ACC112 (cell line): Measurements from ENCODE around the gene CPT1A.

Experiments used
- H2AFZ ChIP-seq: fragments of 200-600 bp; sonication (generic); one replicate; pipeline ENCODE4 v1.6.0; 2017; ENCODE audit warnings: antibody characterized with exemption, low read length; ENCODE audit not compliant: unreplicated experiment
- H3K27ac ChIP-seq: fragments of 200-600 bp; sonication (generic); 2 replicates; pipeline ENCODE4 v1.5.1; 2014; ENCODE audit warnings: low read depth, mild to moderate bottlenecking, antibody characterized with exemption, low read length, moderate library complexity
- H3K27me3 ChIP-seq: fragments of 200-600 bp; sonication (generic); 2 replicates; pipeline ENCODE4 v1.6.1; 2014; ENCODE audit warnings: mild to moderate bottlenecking, antibody characterized with exemption, low read length, moderate library complexity, mixed read lengths; ENCODE audit not compliant: insufficient read depth
- H3K36me3 ChIP-seq: fragments of 200-600 bp; sonication (generic); 2 replicates; pipeline ENCODE4 v1.6.1; 2016; ENCODE audit warnings: mild to moderate bottlenecking, antibody characterized with exemption, low read length, moderate library complexity, mixed read lengths; ENCODE audit not compliant: insufficient read depth
- H3K4me1 ChIP-seq: fragments of 200-600 bp; sonication (generic); one replicate; pipeline ENCODE4 v1.6.1; 2016; ENCODE audit warnings: low read length, mixed read lengths; ENCODE audit not compliant: insufficient read depth, unreplicated experiment, control insufficient read depth
- H3K4me3 ChIP-seq: fragments of 200-600 bp; sonication (generic); 2 replicates; pipeline ENCODE4 v1.5.1; 2014; ENCODE audit warnings: mild to moderate bottlenecking, low read depth, low read length
- H3K79me2 ChIP-seq: fragments of 200-600 bp; sonication (generic); one replicate; pipeline ENCODE4 v1.6.0; 2016; ENCODE audit warnings: low read length; ENCODE audit not compliant: control insufficient read depth, unreplicated experiment, insufficient read depth

Gene CPT1A

GRCh38 chr11:68741463-68741862 is 100.3 kb downstream of the CPT1A start:
- Histone ChIP-seq H3K36me3 (no peaks in the 10 kb centered on the region), H3K4me3 (no peak overlapping the region)

GRCh38 chr11:68735646-68736045 is 106.1 kb downstream of the CPT1A start:
- H3K27me3 ChIP-seq: peaks cover 70% of the 10 kb centered on the region
- no peaks in the 10 kb centered on the region for H3K4me1 ChIP-seq
- H3K27ac ChIP-seq: no peak overlapping the region
- no peaks in the 10 kb centered on the region for H3K36me3 ChIP-seq
- no peaks in the 10 kb centered on the region for H3K79me2 ChIP-seq
- no peak overlapping the region for H2AFZ ChIP-seq
- no peak overlapping the region for H3K4me3 ChIP-seq

More at GRCh38 chr11:68741463-68741862, 100.3 kb downstream of the CPT1A start:
- no peaks in the 10 kb centered on the region for H3K4me1 ChIP-seq
- no peak overlapping the region for H3K27ac ChIP-seq
- peaks cover 17% of the 10 kb centered on the region for H3K27me3 ChIP-seq
- no peaks in the 10 kb centered on the region for H3K79me2 ChIP-seq
- no peak overlapping the region for H2AFZ ChIP-seq

DNA sequence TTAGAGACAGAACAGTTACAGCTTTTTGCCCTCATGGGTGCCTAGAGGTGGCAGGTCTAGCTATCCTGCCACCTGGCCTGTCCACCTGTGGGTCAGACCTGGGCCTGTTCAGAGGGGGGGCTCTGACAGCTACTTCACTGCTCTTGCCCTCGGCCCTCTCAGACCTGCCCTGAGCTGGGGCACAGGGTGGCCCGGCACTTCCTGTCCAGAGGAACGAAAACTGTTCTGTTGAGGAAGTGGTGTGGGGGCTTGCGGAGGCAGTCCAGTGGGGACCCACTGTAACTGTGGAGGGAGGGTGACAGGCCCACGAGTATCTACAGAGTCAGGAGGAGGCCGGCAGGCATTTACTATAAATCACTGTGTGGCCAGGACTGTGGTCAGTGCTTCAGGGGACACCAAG is 106.6 kb downstream of the CPT1A start:
- H3K4me1 ChIP-seq: no peaks in the 10 kb centered on the region
- H3K36me3 ChIP-seq: no peaks in the 10 kb centered on the region
- H2AFZ ChIP-seq: no peak overlapping the region
- H3K27me3 ChIP-seq: peaks cover 69% of the 10 kb centered on the region
- no peak overlapping the region for H3K27ac ChIP-seq
- no peaks in the 10 kb centered on the region for H3K79me2 ChIP-seq
- H3K4me3 ChIP-seq: no peak overlapping the region

GRCh38 chr11:68734111-68734510 is 107.6 kb downstream of the CPT1A start:
- Histone ChIP-seq H3K79me2 (no peaks in the 10 kb centered on the region), H3K4me1 (no peaks in the 10 kb centered on the region), H3K27ac (no peak overlapping the region), H2AFZ (no peak overlapping the region), H3K36me3 (no peaks in the 10 kb centered on the region), H3K4me3 (no peak overlapping the region), H3K27me3 (peaks cover 77% of the 10 kb centered on the region)

DNA sequence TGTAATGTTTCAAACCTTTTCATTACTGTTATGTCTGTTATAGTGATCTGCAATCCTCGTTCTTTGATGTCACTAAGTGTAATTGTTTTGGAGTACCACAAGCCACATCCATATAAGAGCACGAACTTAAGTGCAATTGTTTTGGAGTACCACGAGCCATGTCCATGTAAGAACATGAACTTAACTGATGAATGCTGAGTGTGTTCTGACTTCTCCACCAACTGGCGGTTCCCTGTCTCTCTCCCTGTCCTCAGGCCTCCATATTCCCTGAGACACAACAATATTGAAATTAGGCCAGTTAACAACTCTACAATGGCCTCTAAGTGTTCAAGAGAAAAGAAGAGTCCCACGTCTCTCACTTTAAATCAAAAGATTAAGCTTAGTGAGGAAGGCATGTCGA is 113.9 kb downstream of the CPT1A start:
- Histone ChIP-seq H3K36me3 (no peaks in the 10 kb centered on the region), H3K79me2 (no peaks in the 10 kb centered on the region), H3K27me3 (peaks cover 77% of the 10 kb centered on the region), H3K4me3 (no peak overlapping the region), H3K4me1 (no peaks in the 10 kb centered on the region), H3K27ac (no peak overlapping the region), H2AFZ (no peak overlapping the region)

GRCh38 chr11:68724293-68724692 is 117.4 kb downstream of the CPT1A start:
- Histone ChIP-seq H3K4me3 (no peak overlapping the region), H3K27ac (no peak overlapping the region), H2AFZ (no peak overlapping the region), H3K79me2 (no peaks in the 10 kb centered on the region), H3K4me1 (no peaks in the 10 kb centered on the region), H3K27me3 (peaks cover 80% of the 10 kb centered on the region), H3K36me3 (no peaks in the 10 kb centered on the region)

GRCh38 chr11:68722143-68722542 is 119.6 kb downstream of the CPT1A start:
- Histone ChIP-seq H3K4me3 (no peak overlapping the region), H3K36me3 (no peaks in the 10 kb centered on the region), H3K4me1 (no peaks in the 10 kb centered on the region), H2AFZ (no peak overlapping the region), H3K27ac (no peak overlapping the region), H3K27me3 (peaks cover 80% of the 10 kb centered on the region), H3K79me2 (no peaks in the 10 kb centered on the region)

GRCh38 chr11:68721075-68721474 is 120.6 kb downstream of the CPT1A start:
- no peaks in the 10 kb centered on the region for H3K79me2 ChIP-seq
- no peaks in the 10 kb centered on the region for H3K36me3 ChIP-seq
- H3K27ac ChIP-seq: no peak overlapping the region
- no peak overlapping the region for H3K4me3 ChIP-seq
- no peaks in the 10 kb centered on the region for H3K4me1 ChIP-seq
- H3K27me3 ChIP-seq: peaks cover 88% of the 10 kb centered on the region
- no peak overlapping the region for H2AFZ ChIP-seq

- Histone ChIP-seq H2AFZ (no peak overlapping the region), H3K79me2 (no peaks in the 10 kb centered on the region), H3K4me3 (no peak overlapping the region), H3K27ac (no peak overlapping the region), H3K4me1 (no peaks in the 10 kb centered on the region), H3K36me3 (no peaks in the 10 kb centered on the region), H3K27me3 (peaks cover 93% of the 10 kb centered on the region)
Measured at GRCh38 chr11:68715456-68716122, 126.1 kb downstream of the CPT1A start.

DNA sequence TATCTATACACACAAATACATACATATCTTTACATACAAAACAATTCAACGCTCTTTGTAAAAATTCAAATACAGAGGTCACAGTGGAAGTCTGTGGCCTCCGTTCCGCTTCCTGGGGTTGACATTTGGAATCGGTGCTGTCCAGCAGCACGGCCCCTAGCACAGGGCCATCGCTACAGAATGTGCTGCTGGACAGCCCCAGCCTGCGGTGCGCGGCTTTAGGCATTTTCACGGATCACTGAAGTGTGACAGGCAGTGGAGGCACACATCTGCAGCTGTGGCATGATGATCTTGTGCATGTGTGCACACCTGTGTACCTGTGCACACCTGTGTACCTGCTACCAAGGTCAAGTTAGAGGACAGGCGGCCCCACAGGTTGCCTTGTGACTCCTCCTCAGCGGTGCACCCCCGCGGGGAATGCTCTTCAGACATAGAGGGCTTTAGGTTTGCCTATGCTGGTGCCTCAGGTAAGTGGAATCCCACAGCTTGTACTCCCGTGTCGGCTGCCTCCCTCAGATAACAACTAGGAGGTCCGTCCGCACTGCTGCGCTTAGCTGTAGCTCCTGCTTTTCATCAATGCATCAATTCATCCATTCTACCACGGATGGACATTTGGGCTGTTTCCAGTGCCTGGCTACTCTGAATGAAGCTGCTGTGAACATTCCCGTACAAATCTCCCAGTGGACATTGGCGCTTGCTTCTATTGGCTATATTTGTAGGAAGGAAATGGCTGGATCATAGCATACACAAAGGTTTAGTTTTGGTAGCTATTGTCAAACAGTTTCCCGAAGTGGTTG is 127.5 kb downstream of the CPT1A start:
- Histone ChIP-seq H3K36me3 (no peaks in the 10 kb centered on the region), H3K4me1 (no peaks in the 10 kb centered on the region), H2AFZ (no peak overlapping the region), H3K79me2 (no peaks in the 10 kb centered on the region), H3K27me3 (peaks cover 82% of the 10 kb centered on the region), H3K27ac (no peak overlapping the region), H3K4me3 (no peak overlapping the region)

DNA sequence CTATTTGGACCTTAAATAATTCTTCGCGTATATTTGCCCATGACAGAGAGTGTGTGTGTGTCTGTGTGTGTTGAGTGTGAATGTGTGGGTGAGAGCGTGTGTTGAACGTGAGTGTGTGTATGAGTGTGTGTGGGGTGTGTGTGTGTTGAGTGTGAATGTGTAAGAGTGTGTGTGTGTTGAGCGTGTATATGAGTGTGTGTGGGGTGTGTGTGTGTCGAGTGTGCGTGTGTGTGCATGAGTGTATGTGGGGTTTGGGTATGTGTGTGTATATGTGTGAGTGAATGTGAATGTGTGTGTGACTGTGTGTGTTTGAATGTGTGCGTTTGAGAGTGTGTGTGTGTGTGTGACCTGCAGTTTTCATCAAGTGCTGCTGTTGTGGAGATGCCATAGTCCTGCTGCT is 130.6 kb downstream of the CPT1A start:
- no peaks in the 10 kb centered on the region for H3K4me1 ChIP-seq
- no peaks in the 10 kb centered on the region for H3K36me3 ChIP-seq
- no peak overlapping the region for H2AFZ ChIP-seq
- no peaks in the 10 kb centered on the region for H3K79me2 ChIP-seq
- H3K4me3 ChIP-seq: no peak overlapping the region
- no peak overlapping the region for H3K27ac ChIP-seq
- H3K27me3 ChIP-seq: peaks cover 60% of the 10 kb centered on the region
